Measurements from ENCODE around the gene TP53RK.

The TP53RK gene

GRCh38 chr20:46705378-46705729, 16.1 kb upstream of the TP53RK start:
- TF ChIP-seq, protein P1, sequence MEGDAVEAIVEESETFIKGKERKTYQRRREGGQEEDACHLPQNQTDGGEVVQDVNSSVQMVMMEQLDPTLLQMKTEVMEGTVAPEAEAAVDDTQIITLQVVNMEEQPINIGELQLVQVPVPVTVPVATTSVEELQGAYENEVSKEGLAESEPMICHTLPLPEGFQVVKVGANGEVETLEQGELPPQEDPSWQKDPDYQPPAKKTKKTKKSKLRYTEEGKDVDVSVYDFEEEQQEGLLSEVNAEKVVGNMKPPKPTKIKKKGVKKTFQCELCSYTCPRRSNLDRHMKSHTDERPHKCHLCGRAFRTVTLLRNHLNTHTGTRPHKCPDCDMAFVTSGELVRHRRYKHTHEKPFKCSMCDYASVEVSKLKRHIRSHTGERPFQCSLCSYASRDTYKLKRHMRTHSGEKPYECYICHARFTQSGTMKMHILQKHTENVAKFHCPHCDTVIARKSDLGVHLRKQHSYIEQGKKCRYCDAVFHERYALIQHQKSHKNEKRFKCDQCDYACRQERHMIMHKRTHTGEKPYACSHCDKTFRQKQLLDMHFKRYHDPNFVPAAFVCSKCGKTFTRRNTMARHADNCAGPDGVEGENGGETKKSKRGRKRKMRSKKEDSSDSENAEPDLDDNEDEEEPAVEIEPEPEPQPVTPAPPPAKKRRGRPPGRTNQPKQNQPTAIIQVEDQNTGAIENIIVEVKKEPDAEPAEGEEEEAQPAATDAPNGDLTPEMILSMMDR (IDR thresholded peaks at IDR 0.05; ENCODE audit: extremely low read depth, missing control alignments) = no peak
- DNase-seq (ENCODE audit: low spot score) = no peak

DNA sequence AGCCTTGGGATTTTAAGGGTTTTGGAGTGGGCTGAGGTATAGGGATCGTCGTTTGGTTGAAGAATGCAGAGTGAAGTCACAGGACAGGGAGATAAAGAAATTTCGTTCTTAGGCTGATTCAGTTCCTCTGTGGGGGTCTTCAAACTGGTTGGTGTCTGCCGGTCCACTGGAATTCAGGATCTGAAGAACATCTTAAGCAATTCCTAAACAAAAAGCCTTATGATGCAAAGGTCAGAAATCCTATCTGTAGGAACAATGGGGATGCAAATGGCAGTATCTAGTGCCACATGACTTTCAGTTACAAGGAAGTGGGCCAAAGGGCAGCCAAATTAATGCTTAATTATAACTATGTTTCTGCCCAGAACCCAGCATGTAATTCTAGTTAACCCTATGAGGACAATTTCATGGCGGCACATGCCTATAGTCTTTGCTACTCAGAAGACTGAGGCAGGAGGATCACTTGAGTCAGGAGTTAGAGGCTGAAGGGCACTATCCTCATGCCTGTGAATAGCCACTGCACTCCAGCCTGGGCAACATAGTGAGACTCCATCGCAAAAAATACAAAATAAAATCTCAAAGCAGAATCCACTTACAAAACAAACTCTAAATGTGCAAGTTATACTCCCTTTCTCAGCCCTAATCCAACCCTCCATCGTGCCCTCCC, 15.6 kb upstream of the TP53RK start:
- TF ChIP-seq, protein P1 (IDR thresholded peaks at IDR 0.05; ENCODE audit: extremely low read depth, missing control alignments) = no peak
- DNase-seq (ENCODE audit: low spot score) = no peak

GRCh38 chr20:46703435-46703834, 14.2 kb upstream of the TP53RK start:
- DNase-seq (ENCODE audit: low spot score) = no peak
- TF ChIP-seq, protein P1 (IDR thresholded peaks at IDR 0.05; ENCODE audit: extremely low read depth, missing control alignments) = no peak

DNA sequence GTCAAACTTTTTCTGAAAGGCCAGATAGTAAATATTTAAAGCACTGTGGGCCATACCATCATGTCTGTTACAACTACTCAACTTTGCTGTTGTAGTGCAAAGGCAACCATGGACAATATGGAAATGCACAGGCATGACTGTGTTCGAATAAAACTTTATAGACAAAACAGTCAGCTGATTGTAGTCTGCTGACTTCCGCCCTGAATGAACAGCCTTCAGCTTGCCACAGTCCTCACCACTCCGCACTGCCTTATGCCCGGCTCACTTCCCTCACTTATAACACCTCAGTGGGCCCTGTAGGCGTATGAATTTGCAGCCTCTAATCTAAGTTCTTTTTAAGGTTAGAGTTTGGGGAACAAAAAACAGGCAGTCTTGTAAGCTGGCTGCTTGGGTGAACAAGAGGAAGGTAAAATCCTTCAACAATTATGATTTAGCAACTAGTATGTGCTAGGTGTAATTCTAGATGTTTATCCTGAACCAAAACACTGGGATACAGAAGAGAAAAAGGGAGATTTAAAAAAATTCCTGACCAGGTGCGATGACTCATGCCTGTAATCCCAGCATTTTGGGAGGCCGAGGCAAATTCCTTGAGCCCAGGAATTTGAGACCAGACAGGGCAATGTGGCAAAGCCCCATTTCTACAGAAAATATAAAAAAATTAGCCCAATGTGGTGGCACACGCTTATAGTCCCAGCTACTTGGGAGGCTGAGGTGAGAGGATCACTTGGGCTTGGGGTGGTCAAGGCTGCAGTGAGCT, 13.4 kb upstream of the TP53RK start:
- TF ChIP-seq, protein P1 (IDR thresholded peaks at IDR 0.05; ENCODE audit: extremely low read depth, missing control alignments) = no peak
- no peak for DNase-seq (ENCODE audit: low spot score)

GRCh38 chr20:46701986-46702385, 12.7 kb upstream of the TP53RK start:
- TF ChIP-seq, protein P1 (IDR thresholded peaks at IDR 0.05; ENCODE audit: extremely low read depth, missing control alignments) = no peak
- DNase-seq (ENCODE audit: low spot score) = no peak

DNA sequence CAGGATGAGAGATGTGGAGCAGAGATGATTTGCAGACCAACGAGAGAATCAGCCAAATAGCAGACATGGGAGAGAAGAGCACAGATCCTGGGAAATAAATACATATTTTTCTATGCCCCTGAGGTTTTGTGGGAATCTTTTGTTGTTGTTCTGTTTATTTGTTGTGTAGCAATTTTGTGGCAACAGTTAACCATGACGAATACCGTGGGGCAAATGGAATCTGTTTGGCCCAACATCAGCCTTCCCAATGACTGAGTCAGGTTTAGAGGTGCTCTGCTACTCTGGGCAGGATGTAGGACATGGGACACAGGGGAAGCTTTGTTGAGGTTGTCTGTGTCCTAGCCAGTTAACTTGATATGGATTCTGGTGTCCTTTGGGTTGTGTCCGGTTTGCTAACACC, 12.3 kb upstream of the TP53RK start:
- TF ChIP-seq, protein P1 (IDR thresholded peaks at IDR 0.05; ENCODE audit: extremely low read depth, missing control alignments) = no peak
- DNase-seq (ENCODE audit: low spot score) = no peak

DNA sequence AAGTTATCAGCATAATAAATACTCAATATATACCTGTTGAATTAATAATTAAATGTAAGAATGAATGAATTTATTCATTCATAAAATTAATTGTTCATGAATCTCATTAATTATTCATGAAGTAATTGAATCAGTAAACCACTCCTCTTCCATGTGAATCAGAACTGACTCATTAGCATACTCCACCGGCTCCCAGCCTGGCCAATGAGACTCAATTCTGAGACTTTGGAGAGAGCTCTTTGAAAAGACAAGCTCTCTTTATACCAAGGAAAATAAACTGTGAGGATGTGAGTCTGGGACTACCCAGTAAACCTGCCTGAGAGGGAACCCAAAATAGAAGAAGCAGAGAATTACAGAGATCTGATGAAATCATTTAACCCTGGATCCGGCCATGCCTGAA, 11.8 kb upstream of the TP53RK start:
- TF ChIP-seq, protein P1 (IDR thresholded peaks at IDR 0.05; ENCODE audit: extremely low read depth, missing control alignments) = no peak
- no peak for DNase-seq (ENCODE audit: low spot score)
